Skeletal muscle cell (primary cell): ENCODE measurements around the gene CPA1.
A peak's percentile ranks its signal among the peaks of the same experiment; 100 is the strongest.

Experiments used
- DNase-seq: peaks from one replicate; pipeline ENCODE4 v3.0.0-alpha.2; 2010; ENCODE audit warnings: low read depth
- H3K4me3 ChIP-seq: 2 replicates; pipeline ENCODE4 v1.5.1; 2011; ENCODE audit warnings: low read depth, mild to moderate bottlenecking, control low read depth, low read length, moderate library complexity

The CPA1 gene

GRCh38 chr7:130415006-130415405, 34.7 kb downstream of the CPA1 start:
- DNase-seq, result no peak
- no peak overlapping the region for H3K4me3 ChIP-seq

- no peak for DNase-seq
- H3K4me3 ChIP-seq, result no peak overlapping the region
Measured at GRCh38 chr7:130417213-130417612, 36.9 kb downstream of the CPA1 start.

- DNase-seq, result no peak
- H3K4me3 ChIP-seq, result no peak overlapping the region
Measured at GRCh38 chr7:130418306-130418705, 38.0 kb downstream of the CPA1 start.

GRCh38 chr7:130419658-130420057, 39.4 kb downstream of the CPA1 start:
- DNase-seq, result no peak
- no peak overlapping the region for H3K4me3 ChIP-seq

DNA sequence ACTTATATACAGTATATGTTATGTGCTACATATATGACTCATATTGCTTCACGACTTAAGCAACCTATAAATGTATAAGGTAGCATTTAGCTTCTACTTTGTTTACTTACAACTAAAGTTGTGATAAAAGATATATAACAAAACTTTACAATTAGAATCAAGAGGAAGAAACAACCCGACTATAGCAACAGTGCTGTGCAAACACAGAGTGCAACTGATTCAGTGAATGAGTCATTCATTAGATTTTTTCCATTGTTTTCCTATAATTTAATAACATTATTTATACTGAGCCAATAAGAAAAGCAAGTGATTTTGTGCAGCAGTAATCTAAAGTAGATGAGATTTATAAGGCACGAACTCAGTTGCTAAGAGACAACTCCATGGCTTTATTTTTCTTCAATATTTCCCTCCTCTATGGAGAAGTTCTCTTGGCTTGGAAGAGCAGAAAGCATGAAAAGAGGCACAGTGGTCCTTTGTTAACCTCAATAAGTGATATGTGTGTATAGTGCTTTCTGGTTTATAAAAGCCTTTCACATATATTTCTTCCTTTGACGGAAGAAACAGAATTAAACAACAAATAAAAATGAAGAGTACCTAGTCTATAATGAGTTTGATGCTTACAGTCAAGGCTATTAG, 40.8 kb downstream of the CPA1 start:
- no peak for DNase-seq
- H3K4me3 ChIP-seq, result no peak overlapping the region

DNA sequence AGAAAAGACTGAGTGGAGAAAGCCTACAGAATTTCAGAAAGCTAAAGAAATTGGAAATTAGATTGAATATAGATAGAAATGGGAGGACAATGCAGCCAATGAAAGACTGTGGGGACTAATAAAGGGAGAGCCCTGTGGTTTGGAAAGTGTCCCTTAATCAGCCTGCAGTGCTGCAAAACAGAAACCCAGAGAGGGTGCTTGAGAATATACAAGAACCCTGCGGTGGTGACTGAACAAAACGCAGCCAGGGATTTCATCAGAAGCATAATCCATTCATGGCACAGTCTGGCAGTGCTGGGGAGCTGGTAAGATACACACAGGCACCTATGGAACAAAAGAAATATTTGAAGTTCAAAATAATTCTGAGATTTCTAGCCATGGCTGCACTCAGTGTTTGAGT, 41.4 kb downstream of the CPA1 start:
- DNase-seq, result no peak
- H3K4me3 ChIP-seq, result no peak overlapping the region

- no peak for DNase-seq
- H3K4me3 ChIP-seq, result no peak overlapping the region
Measured at GRCh38 chr7:130423501-130424037, 43.3 kb downstream of the CPA1 start.

GRCh38 chr7:130425796-130426195, 45.5 kb downstream of the CPA1 start:
- DNase-seq, result no peak
- H3K4me3 ChIP-seq, result no peak overlapping the region

GRCh38 chr7:130426564-130426963, 46.3 kb downstream of the CPA1 start:
- DNase-seq, result no peak
- no peak overlapping the region for H3K4me3 ChIP-seq

GRCh38 chr7:130429019-130429418, 48.7 kb downstream of the CPA1 start:
- no peak overlapping the region for H3K4me3 ChIP-seq

GRCh38 chr7:130430115-130430514, 49.8 kb downstream of the CPA1 start:
- H3K4me3 ChIP-seq, result peak overlapping the region; percentile 27
- DNase-seq, result no peak

More at GRCh38 chr7:130429019-130429418, 48.7 kb downstream of the CPA1 start:
- no peak for DNase-seq

DNA sequence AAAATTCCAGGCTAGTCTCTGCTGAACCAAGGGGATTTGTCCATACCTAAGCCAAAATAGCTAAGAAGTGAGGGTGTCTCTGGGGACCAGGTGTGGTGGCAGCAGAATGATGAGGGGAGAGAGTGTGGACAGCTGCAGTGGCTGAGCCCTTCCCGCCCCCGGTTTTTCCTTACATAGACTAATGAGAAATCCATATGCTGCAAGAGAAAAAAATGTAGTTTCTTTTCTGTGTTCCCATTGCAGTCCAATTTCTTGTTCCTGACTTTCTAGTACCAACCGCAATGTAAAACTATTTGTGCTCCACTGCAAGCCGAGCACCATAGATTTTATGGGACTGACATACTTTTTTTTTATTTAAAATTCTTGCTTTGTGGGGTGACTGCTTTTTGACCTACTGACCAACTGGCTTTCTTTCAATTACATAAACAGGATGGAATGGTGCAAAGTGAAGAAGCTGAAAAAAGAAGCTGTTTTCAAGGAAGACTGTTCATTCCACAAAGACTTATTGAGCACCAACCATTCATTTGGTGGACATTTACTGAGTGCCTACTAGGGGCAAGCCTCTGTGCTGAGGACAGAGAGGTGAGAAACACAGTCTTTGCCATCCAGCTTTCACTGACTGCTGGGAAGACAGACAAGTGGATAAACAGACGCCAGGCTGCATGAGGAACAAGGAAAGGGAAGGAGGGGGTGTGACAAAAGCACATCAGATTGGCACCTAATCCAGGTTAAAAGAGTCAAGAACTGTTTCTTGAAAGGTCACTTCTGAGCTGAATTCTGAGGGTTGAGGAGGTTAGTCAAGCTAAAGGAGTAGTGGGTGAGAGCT, 50.8 kb downstream of the CPA1 start:
- H3K4me3 ChIP-seq, result peak overlapping the region; percentile 27
- DNase-seq, result peak; percentile 99

- peak; percentile 21 for DNase-seq
- no peak overlapping the region for H3K4me3 ChIP-seq
Measured at GRCh38 chr7:130432886-130433285, 52.6 kb downstream of the CPA1 start.

- no peak for DNase-seq
- H3K4me3 ChIP-seq, result no peak overlapping the region
Measured at GRCh38 chr7:130433301-130433700, 53.0 kb downstream of the CPA1 start.

- no peak overlapping the region for H3K4me3 ChIP-seq
- DNase-seq, result no peak
Measured at GRCh38 chr7:130435311-130435854, 55.1 kb downstream of the CPA1 start.

DNA sequence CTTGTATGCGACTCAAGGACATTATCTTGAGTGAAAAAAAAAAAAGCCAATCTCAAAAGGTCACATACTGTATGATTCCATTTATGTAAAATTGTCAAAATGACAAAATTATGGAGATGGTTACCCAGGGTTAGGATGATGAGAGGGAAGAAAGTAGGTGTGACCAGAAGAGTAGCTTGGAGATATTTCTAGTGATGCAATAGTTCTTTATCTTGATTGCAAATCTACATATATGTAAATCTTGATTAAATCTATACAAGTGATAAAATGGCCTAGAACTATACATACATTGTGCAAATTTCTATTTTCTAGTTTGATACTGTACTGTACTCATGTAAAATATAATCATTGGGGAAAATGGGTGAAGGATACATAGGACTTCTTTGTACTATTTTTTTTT, 56.0 kb downstream of the CPA1 start:
- no peak overlapping the region for H3K4me3 ChIP-seq
- DNase-seq, result no peak
